ENCODE measurements around the gene RNF227.

GRCh38 chr17:7950578-7950977 is 34.5 kb upstream of the RNF227 start:
- TF ChIP-seq POLR2A (IDR thresholded peaks at IDR 0.05; ENCODE audit: low read depth, low read length) (no peak), POLR2AphosphoS5 (IDR thresholded peaks at IDR 0.05; ENCODE audit: low read depth, low read length) (no peak)
